GM04504 (cell line): Measurements from ENCODE around the gene ZNF544.
"Not testable (repeated sequence)": the region's sequence is repeated elsewhere in the genome, so short reads cannot be mapped to it uniquely, and the experiment has no call there.

Experiments
- DNase-seq: peaks from one replicate; pipeline ENCODE4 v3.0.0-alpha.2; 2012; ENCODE audit warnings: low read depth

The ZNF544 gene

GRCh38 chr19:58252102-58252685 is 23.5 kb downstream of the ZNF544 start:
- no peak for DNase-seq

- DNase-seq, result not testable (repeated sequence)
Observed at GRCh38 chr19:58258259-58258658, 29.5 kb downstream of the ZNF544 start.

GRCh38 chr19:58261600-58261967 is 32.9 kb downstream of the ZNF544 start:
- DNase-seq, result no peak

DNA sequence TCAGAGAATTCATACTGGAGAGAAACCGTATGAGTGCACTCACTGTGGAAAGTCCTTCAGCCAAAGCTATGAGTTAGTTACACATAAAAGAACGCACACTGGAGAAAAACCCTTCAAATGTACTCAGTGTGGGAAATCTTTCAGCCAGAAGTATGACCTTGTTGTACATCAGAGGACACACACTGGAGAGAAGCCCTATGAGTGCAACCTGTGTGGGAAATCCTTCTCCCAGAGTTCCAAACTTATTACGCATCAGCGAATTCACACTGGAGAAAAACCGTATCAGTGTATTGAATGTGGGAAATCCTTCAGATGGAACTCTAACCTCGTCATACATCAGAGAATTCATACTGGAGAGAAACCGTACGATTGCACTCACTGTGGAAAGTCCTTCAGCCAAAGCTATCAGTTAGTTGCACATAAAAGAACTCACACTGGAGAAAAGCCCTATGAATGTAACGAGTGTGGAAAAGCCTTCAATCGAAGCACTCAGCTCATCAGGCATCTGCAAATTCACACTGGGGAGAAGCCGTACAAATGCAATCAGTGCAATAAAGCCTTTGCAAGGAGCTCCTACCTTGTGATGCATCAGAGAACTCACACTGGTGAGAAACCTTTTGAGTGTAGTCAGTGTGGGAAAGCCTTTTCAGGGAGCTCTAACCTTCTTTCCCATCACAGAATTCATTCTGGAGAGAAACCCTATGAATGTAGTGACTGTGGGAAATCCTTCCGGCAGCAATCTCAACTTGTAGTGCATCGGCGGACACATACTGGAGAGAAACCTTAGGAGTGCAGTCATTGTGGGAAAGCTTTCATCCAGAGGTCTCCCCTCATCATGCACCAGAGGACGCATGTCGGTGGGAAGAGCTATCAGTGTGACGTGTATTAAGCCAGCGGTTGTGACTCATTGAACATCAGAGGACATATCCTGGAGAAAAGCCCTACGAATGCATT is 33.5 kb downstream of the ZNF544 start:
- no peak for DNase-seq

DNA sequence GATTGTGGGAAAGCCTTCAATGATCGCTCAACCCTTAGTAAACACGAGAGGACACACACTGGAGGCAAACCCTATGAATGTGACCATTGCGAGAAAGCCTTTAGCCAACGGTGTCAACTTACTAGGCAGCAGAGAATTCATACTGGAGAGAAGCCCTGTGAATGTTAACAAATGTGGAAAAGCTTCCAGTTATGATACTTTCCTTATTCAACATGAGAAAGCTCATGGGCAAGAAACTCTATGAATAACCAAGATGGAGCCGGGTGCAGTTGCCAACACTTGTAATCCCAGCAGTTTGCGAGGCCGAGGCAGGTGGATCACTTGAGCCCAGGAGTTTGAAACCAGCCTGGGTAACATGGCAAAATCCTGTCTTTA is 34.2 kb downstream of the ZNF544 start:
- DNase-seq, result no peak

- no peak for DNase-seq
Observed at GRCh38 chr19:58265100-58265499, 36.4 kb downstream of the ZNF544 start.

DNA sequence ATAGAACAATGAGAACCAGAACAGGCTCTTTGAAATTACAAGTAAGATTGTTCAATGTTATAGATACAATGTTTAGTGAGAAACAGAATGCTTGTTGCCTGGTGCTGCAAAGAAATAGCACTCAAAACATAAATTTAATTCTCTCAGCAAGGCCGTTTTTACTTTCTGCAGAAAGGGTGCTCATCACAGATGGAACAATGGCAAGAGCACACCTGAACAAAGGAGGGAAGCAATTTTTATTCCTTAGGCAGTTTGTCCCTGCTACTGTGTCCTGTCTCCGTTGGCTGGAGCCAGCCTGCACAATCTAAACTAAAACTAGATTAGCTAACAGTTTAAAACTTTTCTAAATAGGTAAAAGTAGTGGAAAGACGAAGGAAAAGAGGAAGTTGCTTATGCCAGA is 39.6 kb downstream of the ZNF544 start:
- DNase-seq, result no peak

- no peak for DNase-seq
Observed at GRCh38 chr19:58274771-58275201, 46.1 kb downstream of the ZNF544 start.

- DNase-seq, result no peak
Observed at GRCh38 chr19:58275564-58275963, 46.9 kb downstream of the ZNF544 start.

GRCh38 chr19:58277197-58277596 is 48.5 kb downstream of the ZNF544 start:
- no peak for DNase-seq

- no peak for DNase-seq
Observed at GRCh38 chr19:58277748-58278540, 49.2 kb downstream of the ZNF544 start.

DNA sequence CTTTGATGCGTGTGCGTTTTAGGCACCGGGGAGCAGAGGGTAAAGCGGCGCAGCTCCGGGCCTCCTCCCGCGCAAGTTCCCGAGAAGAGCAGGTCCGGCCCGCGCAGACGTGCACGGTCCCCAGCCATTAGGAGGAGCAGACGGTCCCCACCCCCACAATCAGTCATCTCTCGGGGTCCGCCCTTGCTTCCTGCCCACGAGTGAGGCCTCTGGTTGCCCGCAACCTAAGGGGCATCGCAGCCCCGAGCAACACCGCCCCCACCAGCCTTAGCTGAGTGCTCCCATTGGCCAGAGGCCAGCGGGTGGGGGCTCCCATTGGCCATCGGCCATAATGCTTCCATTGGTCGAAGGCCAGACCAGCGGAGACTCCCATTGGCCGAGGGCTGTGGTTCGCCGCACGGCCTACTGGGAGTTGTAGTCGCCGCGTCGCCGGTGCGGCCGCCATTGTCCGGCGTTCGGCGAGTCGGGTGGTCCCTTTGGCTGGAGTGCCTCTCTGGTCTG is 49.9 kb downstream of the ZNF544 start, which contains the start of gene ZNF8:
ZNF8 (plus strand) TSS at position 415 of the 501 bp plus-strand sequence. CDS start 127 bp downstream, outside the sequence.
- DNase-seq, result peak; percentile 97

DNA sequence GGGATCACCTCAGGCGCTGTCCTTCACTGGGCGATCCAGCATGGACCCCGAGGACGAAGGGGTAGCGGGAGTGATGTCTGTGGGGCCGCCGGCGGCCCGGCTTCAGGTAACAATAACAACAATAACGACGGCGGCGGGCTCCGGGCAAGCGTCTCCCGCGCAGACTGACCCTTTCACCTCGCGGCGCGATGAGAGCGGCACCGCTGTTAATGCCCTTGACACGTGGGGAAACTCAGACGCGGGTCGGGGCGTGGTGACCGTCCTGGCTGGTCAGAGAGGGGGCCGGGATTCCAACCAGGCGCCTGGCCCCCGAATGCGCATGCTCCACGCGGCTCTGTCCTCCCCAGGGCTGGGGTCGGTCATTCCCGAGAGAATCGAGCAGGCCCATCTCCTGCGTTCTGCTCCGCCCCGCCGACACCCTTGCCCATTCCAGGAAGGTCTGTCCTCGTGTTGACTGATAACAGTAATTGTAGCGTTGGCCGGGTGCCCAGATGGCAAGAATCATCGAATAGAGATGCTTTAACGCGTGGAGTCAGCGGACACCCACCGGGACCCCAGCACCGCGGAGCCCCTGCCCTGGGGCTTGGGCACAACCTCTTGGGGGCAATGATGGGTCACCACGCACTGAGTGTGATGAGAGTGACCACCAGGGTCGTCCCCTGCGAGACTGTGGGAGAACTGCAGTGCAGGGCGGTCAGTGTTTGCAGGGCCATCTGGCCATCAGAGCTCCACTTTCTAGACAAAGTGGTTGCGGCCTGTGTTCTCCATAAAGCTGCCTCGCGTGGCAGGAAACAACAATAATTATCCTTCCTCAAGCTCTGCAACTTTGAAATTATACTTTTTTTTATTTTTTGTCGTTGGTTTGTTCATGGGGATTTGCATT is 50.6 kb downstream of the ZNF544 start:
- peak; percentile 21 for DNase-seq

DNA sequence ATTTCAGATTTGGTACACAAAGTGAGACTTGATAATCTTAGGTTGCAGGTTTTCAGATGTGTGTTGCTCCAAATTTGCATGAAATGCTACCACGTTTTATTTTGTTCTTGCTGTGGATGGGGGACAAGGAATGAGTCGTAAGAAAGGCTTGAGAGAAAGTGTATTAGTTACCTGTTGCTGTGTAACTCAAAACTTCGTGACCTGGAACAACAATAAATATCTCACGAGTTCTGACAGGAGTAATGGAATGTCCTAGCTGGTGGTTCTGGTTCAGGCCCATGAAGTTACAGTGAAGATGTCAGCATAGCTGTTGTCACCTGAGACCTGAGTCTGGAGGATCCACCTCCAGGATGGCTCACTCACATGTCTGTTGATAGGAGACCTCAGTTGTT is 51.2 kb downstream of the ZNF544 start:
- no peak for DNase-seq

GRCh38 chr19:58284199-58284598 is 55.5 kb downstream of the ZNF544 start:
- no peak for DNase-seq

DNA sequence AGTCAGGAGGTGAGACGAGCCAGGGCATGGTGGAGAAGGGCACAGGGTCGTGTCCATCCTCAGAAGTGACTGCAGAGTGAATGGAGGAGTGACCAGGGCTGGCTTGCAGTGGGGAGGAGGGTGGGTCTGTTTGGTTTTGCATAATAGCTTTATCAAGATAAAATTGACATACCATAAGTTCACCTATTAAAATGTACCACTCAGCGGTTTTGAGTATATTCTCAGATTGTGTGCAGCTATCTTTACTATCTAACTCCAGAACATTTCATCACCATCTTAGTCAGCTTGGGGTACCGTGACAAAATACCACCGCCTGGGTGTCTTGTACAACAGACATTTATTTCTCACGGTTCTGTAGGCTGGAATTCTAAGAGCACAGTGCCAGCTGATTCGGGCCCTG is 63.2 kb downstream of the ZNF544 start:
- no peak for DNase-seq

GRCh38 chr19:58294743-58295374 is 66.1 kb downstream of the ZNF544 start:
- DNase-seq, result no peak

DNA sequence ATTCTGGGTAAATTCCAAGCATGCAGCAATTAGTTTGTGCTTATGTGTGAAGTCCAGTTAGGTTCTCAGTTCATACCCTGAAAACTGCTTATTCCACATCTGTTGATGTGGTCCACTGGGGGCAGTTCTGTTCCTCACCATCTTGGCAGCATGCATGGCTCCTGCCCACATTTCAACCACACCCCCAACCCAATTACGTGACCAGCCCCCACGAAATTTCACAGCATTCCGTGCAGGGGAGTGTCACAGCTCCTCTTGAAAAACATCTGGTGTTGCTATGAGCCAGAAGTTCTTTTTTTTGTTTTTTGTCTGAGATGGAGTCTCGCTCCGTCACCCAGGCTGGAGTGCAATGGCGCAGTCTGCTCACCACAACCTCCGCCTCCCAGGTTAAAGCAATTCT is 67.4 kb downstream of the ZNF544 start:
- no peak for DNase-seq

GRCh38 chr19:58300620-58301019 is 71.9 kb downstream of the ZNF544 start:
- no peak for DNase-seq

DNA sequence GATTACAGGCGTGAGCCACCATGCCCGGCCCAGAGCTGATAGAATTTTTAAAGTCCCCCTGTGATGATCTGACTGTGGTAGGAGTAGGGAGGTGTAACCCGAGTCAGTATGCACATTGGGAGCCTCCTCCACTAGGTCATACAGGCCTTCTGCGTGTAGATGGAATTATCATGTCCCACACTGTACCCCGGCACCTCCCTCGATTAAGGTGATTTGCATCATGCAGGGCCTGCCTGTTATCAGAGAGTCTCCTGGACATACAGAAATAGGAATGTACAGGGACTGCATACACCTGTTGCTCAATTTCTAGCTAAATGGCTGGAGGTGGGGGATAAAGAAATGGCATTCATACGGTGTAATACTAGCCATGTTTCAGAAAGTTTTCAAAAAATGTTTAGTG is 75.5 kb downstream of the ZNF544 start:
- DNase-seq, result no peak

DNA sequence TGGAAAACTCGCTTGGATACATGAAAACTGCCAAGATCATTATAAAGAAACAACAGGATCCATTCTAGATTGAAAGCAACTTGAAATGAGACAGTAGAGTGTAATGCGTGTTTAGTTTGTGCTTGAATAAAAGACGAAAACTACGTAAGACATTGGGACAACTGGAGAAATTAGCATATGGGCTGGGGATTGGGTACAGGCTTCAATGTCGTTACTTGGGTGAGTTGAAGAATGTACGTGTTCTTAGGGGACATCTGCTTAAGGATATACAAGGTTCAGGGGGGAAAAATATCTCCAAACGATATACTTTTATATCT is 76.0 kb downstream of the ZNF544 start:
- no peak for DNase-seq
